Daoy (cell line): ENCODE results near the gene CHD9NB. TPM values are rescaled to one million over a fixed set of nuclear protein-coding genes. Genes with fewer than 3 reads are reported as not detected.
A peak's percentile ranks its signal among the peaks of the same experiment; 100 is the strongest.

ENCODE experiments used
- DNase-seq: peaks from one replicate; pipeline ENCODE4 v3.0.0-alpha.2; 2015; ENCODE audit warnings: low read depth
- total RNA-seq: library from RNA; depleted of rRNA; stranded (reverse); fragments of >200 nt; shearing (Covaris generic); gene quantifications from 2 replicates; pipeline ENCODE4 v1.2.3, GENCODE V29; 2014; rRNA removed

CHD9NB gene
- total RNA-seq, 1 experiment from 2014 or later = 0.17 TPM

GRCh38 chr16:53031323-53031942, 21.3 kb downstream of the CHD9NB start:
- no peak for DNase-seq

GRCh38 chr16:53029971-53030370, 22.7 kb downstream of the CHD9NB start:
- DNase-seq = no peak

- no peak for DNase-seq
Observed at GRCh38 chr16:53024045-53024444, 28.7 kb downstream of the CHD9NB start.

GRCh38 chr16:53022374-53022773, 30.3 kb downstream of the CHD9NB start:
- DNase-seq = peak; percentile 45

GRCh38 chr16:53018834-53019416, 33.8 kb downstream of the CHD9NB start:
- no peak for DNase-seq

GRCh38 chr16:53014287-53014686, 38.4 kb downstream of the CHD9NB start:
- DNase-seq = no peak

GRCh38 chr16:53007095-53007494, 45.6 kb downstream of the CHD9NB start:
- no peak for DNase-seq

GRCh38 chr16:52997922-52998321, 54.8 kb downstream of the CHD9NB start:
- DNase-seq = no peak

GRCh38 chr16:52994942-52995341, 57.8 kb downstream of the CHD9NB start:
- no peak for DNase-seq

GRCh38 chr16:52993179-52993578, 59.5 kb downstream of the CHD9NB start:
- no peak for DNase-seq

- DNase-seq = no peak
Observed at GRCh38 chr16:52991572-52991971, 61.1 kb downstream of the CHD9NB start.

Other genes with a start within 250 kb of the CHD9NB start
- 9.7 and 12.0 TPM in 2 replicates for gene CHD9, start 2.1 kb upstream of the CHD9NB start, total RNA-seq